ENCODE data around the gene RASSF7. TPM values are rescaled to one million over a fixed set of nuclear protein-coding genes. Genes with fewer than 3 reads are reported as not detected.
A peak's percentile ranks its signal among the peaks of the same experiment; 100 is the strongest.

RASSF7 gene
- total RNA-seq, 1 donor from 2014 or later = 4.4 TPM

DNA sequence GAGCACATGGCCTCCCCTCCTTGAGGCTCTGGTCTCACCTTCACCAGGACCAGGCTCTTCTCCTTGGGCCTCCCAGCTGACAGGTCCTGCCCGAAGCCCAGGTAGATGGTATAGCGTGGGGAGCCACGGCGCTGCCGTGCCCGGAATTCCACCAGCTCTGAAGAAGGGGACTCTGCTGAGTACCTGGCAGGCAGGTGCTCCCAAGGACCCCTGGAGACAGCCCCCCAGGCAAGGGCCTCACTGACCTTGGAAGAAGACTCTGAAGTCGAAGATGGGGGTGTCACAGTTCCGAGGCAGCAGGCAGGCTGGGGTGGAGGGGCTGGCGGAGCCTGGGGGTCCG, 52.2 kb downstream of the RASSF7 start:
- ATAC-seq (ENCODE audit: poor library complexity) = no peak
- no peak for DNase-seq
- intact Hi-C loops (cut with DNase I) = no loop called here

DNA sequence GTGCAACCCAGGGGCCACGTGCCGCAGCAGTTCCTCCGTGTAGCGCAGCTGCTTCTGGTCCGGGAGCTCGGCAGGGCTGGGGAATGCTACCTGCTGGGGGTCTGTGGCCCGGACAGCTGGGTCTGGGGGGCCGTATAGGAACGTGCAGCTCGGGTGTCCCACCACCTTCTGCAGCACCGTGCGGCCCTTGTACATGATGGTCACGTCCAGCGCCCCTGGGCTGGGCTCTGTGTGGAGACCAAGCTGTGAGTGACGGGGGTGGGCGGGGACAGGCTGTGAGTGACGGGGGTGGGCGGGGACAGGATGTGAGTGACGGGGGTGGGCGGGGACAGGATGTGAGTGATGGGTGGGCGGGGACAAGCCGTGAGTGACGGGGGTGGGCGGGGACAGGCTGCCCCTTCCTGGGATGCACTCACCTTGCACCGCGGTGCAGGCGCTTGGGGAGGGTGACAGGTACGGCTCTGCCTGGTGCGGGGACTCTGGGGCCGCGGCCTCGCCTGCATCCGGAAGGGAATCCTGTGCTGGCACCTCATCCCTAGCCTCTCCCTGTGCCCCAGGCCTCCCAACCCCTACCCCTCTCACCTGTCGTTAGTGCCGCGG, 52.7 kb downstream of the RASSF7 start:
- DNase-seq = peak; percentile 77
- intact Hi-C loops (cut with DNase I) = no loop called here
- ATAC-seq (ENCODE audit: poor library complexity) = peak; percentile 1

Small RNA genes within 50 kb of the gene (microRNA-seq; reads per million reads assigned to microRNA genes)
- 351 reads per million, percentile 72 among the genes with 10 or more reads in this experiment for gene MIR210

Other genes starting within 250 kb of the RASSF7 start
- gene IFITM1, start 246.9 kb upstream of the RASSF7 start, total RNA-seq = 83.1 TPM
- 287 TPM for gene IFITM3, start 240.1 kb upstream of the RASSF7 start, total RNA-seq
- 0.94 TPM for gene B4GALNT4, start 191.5 kb upstream of the RASSF7 start, total RNA-seq
- gene PKP3, start 166.8 kb upstream of the RASSF7 start, total RNA-seq = 0.86 TPM
- gene SIGIRR, start 146.0 kb upstream of the RASSF7 start, total RNA-seq = 38.6 TPM
- gene ANO9, start 119.0 kb upstream of the RASSF7 start, total RNA-seq = 0.08 TPM
- gene PTDSS2, start 110.7 kb upstream of the RASSF7 start, total RNA-seq = 25.5 TPM
- 171 TPM for gene RNH1, start 53.7 kb upstream of the RASSF7 start, total RNA-seq
- 60.5 TPM for gene HRAS, start 25.4 kb upstream of the RASSF7 start, total RNA-seq
- 0.13 TPM for gene LRRC56, start 23.4 kb upstream of the RASSF7 start, total RNA-seq
- gene LMNTD2, start 232 bp upstream of the RASSF7 start, total RNA-seq = 0.22 TPM
- gene PHRF1, start 15.5 kb downstream of the RASSF7 start, total RNA-seq = 16.5 TPM
- gene IRF7, start 55.0 kb downstream of the RASSF7 start, total RNA-seq = 7.5 TPM
- not detected for gene CDHR5, start 64.0 kb downstream of the RASSF7 start, total RNA-seq
- gene SCT, start 66.2 kb downstream of the RASSF7 start, total RNA-seq = not detected
- not detected for gene DRD4, start 76.3 kb downstream of the RASSF7 start, total RNA-seq
- 22.1 TPM for gene DEAF1, start 134.3 kb downstream of the RASSF7 start, total RNA-seq
- gene TMEM80, start 134.8 kb downstream of the RASSF7 start, total RNA-seq = 9.1 TPM
- gene EPS8L2, start 145.3 kb downstream of the RASSF7 start, total RNA-seq = 3.2 TPM
- gene TALDO1, start 186.5 kb downstream of the RASSF7 start, total RNA-seq = 90.1 TPM
- gene GATD1, start 216.5 kb downstream of the RASSF7 start, total RNA-seq = 17.4 TPM
- gene CEND1, start 229.1 kb downstream of the RASSF7 start, total RNA-seq = 0.19 TPM
- 3.4 TPM for gene SLC25A22, start 237.3 kb downstream of the RASSF7 start, total RNA-seq
- gene PIDD1, start 244.3 kb downstream of the RASSF7 start, total RNA-seq = 7.3 TPM
- gene RPLP2, start 249.0 kb downstream of the RASSF7 start, total RNA-seq = 982 TPM